ENCODE data around the gene PPP1R14D.

The PPP1R14D gene

GRCh38 chr15:40826423-40827075 lies 2.0 kb downstream of the PPP1R14D start:
- Histone ChIP-seq H3K4me2 (ENCODE audit: low read depth, low read length, poor library complexity, severe bottlenecking) (no peak overlapping the region), H3K9me3 (ENCODE audit: insufficient read depth, low read depth, low read length) (no peaks in the 10 kb centered on the region)

DNA sequence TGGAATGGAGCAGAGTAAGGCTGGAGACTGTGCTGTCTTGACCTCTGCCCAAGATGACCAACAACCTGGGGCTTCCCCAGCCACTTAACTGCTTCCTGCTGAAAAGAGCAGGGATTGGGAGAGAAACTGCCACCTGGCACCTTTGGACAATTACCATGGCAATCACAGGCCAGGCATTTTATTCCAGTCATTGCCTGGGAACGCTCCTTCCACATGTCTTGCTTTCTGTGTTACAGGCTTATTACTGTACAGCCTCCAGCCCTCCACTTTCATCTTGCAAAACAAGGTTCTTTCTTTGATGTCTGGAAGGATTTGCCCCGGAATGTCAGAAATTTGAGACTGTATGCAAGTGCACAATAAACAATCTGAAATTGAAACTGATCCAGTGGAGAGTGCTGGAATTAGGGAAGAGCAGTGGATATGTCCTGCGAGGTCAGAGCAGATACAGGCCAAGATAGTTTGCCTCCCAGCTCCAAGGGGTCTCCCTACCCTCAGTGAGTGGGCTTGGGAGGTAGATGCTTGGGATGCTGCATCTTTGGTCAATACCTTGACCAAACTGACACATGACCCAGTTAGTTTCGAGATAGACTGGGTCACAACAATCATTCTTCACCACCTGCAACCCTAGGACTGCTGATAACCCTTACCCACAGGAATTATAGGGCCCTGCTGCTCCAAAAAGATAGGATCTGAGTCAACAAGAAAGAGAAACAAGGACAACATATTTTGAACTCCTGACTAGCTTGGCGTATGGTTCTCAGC lies 2.7 kb downstream of the PPP1R14D start:
- Histone ChIP-seq H3K4me3 (ENCODE audit: low read length, poor library complexity, severe bottlenecking) (no peak overlapping the region), H3F3A (ENCODE audit: low read depth) (no peaks in the 10 kb centered on the region), H3K36me3 (ENCODE audit: insufficient read depth, low read length) (no peaks in the 10 kb centered on the region), H3K9me3 (ENCODE audit: insufficient read depth, low read depth, low read length) (no peaks in the 10 kb centered on the region), H3K4me1 (ENCODE audit: insufficient read depth, low read length, poor library complexity, severe bottlenecking) (no peaks in the 10 kb centered on the region), H3K27me3 (ENCODE audit: insufficient read depth, low read length, poor library complexity, severe bottlenecking) (no peaks in the 10 kb centered on the region), H3K4me2 (ENCODE audit: low read depth, low read length, poor library complexity, severe bottlenecking) (no peak overlapping the region), H2AFZ (ENCODE audit: low read length) (no peak overlapping the region), H3K9me2 (replicated peaks; ENCODE audit: low read depth, low read length) (no peaks in the 10 kb centered on the region), H3K79me2 (ENCODE audit: insufficient read depth, low read length) (no peaks in the 10 kb centered on the region), H3K9ac (ENCODE audit: low read depth, low read length, poor library complexity, severe bottlenecking) (no peak overlapping the region), H4K20me1 (ENCODE audit: insufficient read depth, low read length, poor library complexity, severe bottlenecking) (no peaks in the 10 kb centered on the region)
- TF ChIP-seq EZH2phosphoT487 (IDR thresholded peaks at IDR 0.05; ENCODE audit: borderline replicate concordance) (no peak), CTCF (conservative IDR thresholded peaks at IDR 0.05; ENCODE audit: low read length) (no peak)

More at GRCh38 chr15:40826423-40827075, 2.0 kb downstream of the PPP1R14D start:
- H3F3A ChIP-seq (ENCODE audit: low read depth), result no peaks in the 10 kb centered on the region
- H3K36me3 ChIP-seq (ENCODE audit: insufficient read depth, low read length), result no peaks in the 10 kb centered on the region
- H3K9ac ChIP-seq (ENCODE audit: low read depth, low read length, poor library complexity, severe bottlenecking), result no peak overlapping the region
- no peaks in the 10 kb centered on the region for H3K9me2 ChIP-seq (replicated peaks; ENCODE audit: low read depth, low read length)
- no peak overlapping the region for H2AFZ ChIP-seq (ENCODE audit: low read length)
- no peak overlapping the region for H3K4me3 ChIP-seq (ENCODE audit: low read length, poor library complexity, severe bottlenecking)
- no peaks in the 10 kb centered on the region for H3K4me1 ChIP-seq (ENCODE audit: insufficient read depth, low read length, poor library complexity, severe bottlenecking)
- TF ChIP-seq CTCF (conservative IDR thresholded peaks at IDR 0.05; ENCODE audit: low read length), result no peak
- no peak for TF ChIP-seq EZH2phosphoT487 (IDR thresholded peaks at IDR 0.05; ENCODE audit: borderline replicate concordance)
- H4K20me1 ChIP-seq (ENCODE audit: insufficient read depth, low read length, poor library complexity, severe bottlenecking), result no peaks in the 10 kb centered on the region
- H3K27me3 ChIP-seq (ENCODE audit: insufficient read depth, low read length, poor library complexity, severe bottlenecking), result no peaks in the 10 kb centered on the region
- H3K79me2 ChIP-seq (ENCODE audit: insufficient read depth, low read length), result no peaks in the 10 kb centered on the region

GRCh38 chr15:40823572-40824343 lies 4.8 kb downstream of the PPP1R14D start:
- TF ChIP-seq CTCF (conservative IDR thresholded peaks at IDR 0.05; ENCODE audit: low read length), result no peak
- no peak for TF ChIP-seq EZH2phosphoT487 (IDR thresholded peaks at IDR 0.05; ENCODE audit: borderline replicate concordance)
- H3K27me3 ChIP-seq (ENCODE audit: insufficient read depth, low read length, poor library complexity, severe bottlenecking), result no peaks in the 10 kb centered on the region
- no peaks in the 10 kb centered on the region for H3K36me3 ChIP-seq (ENCODE audit: insufficient read depth, low read length)
- H2AFZ ChIP-seq (ENCODE audit: low read length), result no peak overlapping the region
- H3K9ac ChIP-seq (ENCODE audit: low read depth, low read length, poor library complexity, severe bottlenecking), result no peak overlapping the region
- no peaks in the 10 kb centered on the region for H3K4me1 ChIP-seq (ENCODE audit: insufficient read depth, low read length, poor library complexity, severe bottlenecking)
- no peaks in the 10 kb centered on the region for H3F3A ChIP-seq (ENCODE audit: low read depth)
- no peaks in the 10 kb centered on the region for H4K20me1 ChIP-seq (ENCODE audit: insufficient read depth, low read length, poor library complexity, severe bottlenecking)
- no peak overlapping the region for H3K4me2 ChIP-seq (ENCODE audit: low read depth, low read length, poor library complexity, severe bottlenecking)
- H3K79me2 ChIP-seq (ENCODE audit: insufficient read depth, low read length), result no peaks in the 10 kb centered on the region
- H3K9me3 ChIP-seq (ENCODE audit: insufficient read depth, low read depth, low read length), result no peaks in the 10 kb centered on the region
- H3K9me2 ChIP-seq (replicated peaks; ENCODE audit: low read depth, low read length), result no peaks in the 10 kb centered on the region
- no peak overlapping the region for H3K4me3 ChIP-seq (ENCODE audit: low read length, poor library complexity, severe bottlenecking)
